LNCAP (cell line): ENCODE results near the gene TRMU.

Experiments used
- CTCF ChIP-seq: fragments of 450-650 bp; IDR thresholded peaks from 2 replicates; pipeline ENCODE4 v1.5.1; 2017; ENCODE audit warnings: mild to moderate bottlenecking

The TRMU gene

DNA sequence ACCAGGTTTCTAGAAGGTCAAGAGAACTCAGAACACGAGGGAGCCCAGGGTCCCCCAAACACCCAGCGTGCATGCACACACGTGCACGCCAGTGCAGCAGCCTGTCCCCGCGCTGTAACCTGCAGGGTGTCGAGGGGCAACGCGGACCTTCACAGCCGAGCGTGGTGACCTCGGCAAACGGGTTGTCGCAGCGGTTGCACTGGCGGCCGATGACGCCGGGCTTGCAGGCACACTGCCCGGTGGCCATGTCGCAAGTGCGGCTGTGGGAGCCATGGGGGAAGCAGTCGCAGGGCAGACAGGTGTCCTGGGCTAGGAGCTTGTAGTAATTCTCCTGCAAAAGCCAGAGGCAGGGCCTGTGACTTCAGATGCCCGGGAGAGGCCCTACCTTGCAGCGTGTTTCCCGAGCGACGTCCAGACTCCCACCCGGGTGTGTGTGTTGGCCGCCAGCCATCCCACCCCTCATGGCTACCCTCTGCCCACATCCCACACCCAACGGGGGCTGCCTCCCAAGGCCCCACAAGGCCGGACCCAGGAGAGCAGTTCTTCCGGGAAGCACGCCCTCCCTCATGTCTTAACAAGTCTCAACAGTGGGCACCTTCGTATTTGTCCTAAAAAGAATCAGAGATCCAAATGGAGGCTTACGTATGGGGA lies 56.1 kb downstream of the TRMU start:
- no peak for TF ChIP-seq CTCF

DNA sequence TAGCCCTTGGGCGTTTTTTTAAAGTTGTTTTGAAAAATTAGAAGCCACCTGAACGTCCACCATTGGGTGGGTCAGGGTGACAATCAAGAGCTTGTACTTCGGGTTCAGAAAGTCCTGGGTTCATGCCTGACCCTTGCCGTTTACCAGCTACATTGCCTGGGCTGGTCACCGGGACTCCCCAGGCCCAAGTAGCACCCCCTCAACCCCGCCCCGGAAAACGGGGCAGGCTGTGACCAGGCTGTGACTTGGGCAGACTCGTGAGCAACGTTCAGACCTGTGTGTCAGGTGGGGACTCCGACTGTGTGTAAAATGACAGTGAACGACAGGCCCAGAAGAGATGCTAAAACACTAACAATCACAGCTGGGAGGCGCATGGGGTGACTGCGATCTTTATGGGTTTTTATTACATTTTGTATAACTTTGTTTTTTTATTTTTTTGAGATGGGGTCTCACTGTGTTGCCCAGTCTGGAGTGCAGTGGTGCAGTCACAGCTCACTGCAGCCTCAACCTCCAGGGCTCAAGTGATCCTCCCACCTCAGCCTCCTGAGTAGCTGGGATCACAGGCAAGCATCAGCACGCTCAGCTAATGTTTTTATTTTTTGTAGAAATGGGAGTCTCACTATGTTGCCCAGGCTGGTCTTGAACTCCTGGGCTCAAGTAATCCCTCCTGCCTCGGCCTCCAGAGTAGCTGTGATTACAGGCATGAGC lies 56.8 kb downstream of the TRMU start:
- TF ChIP-seq CTCF, result no peak

GRCh38 chr22:46393873-46394272 lies 58.4 kb downstream of the TRMU start:
- TF ChIP-seq CTCF, result no peak

DNA sequence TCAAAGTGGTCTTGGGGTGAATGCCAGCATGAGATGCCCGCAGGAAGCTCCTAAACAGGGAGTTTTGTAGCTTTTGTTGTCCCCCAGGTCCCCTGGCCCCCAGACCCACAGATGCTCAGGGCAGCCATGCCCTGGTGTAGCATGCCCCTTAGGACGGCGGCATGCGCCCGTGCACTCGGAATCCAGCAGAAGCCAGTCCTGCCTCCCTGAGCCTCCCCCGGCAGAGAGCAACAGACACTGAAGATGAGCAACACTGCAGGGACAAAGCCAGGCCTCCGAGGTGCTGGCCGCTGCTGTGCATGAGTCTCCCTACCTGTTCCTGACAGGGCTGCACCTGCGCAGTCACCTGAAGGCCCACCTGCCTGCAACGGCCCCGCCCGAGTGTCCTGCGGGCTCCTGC lies 59.1 kb downstream of the TRMU start:
- no peak for TF ChIP-seq CTCF

- no peak for TF ChIP-seq CTCF
Measured at GRCh38 chr22:46395145-46395544, 59.6 kb downstream of the TRMU start.

DNA sequence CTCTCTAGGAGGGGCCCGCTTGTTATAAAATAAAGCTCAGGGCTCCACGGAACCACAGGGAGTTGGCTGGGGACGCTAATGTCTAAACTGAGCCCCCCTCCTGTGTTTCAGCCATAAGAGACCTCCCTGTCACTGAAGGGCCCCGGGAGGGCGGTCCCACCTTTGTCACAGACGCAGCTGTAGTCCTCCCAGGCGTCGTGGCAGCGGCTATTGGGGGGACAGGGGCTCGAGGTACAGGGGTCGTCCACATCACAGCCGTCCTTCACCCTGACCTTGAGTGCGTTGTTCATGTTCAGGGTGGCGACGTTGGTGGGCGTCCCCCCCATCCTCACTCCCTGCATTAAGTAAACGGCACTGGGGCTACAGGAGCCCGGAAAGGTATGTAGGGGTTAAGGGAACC lies 62.0 kb downstream of the TRMU start:
- no peak for TF ChIP-seq CTCF

GRCh38 chr22:46397951-46398350 lies 62.4 kb downstream of the TRMU start:
- no peak for TF ChIP-seq CTCF
